CD4-positive, alpha-beta T cell treated with Interleukin-6 for 4 hours (primary cell): Measurements from ENCODE around the gene ADCK1.
"Not testable (repeated sequence)": the region's sequence is repeated elsewhere in the genome, so short reads cannot be mapped to it uniquely, and the experiment has no call there.

Experiments
- DNase-seq: peaks from one replicate; pipeline ENCODE4 v3.0.0-alpha.2; 2020; ENCODE audit warnings: mixed read lengths

ADCK1 gene

DNA sequence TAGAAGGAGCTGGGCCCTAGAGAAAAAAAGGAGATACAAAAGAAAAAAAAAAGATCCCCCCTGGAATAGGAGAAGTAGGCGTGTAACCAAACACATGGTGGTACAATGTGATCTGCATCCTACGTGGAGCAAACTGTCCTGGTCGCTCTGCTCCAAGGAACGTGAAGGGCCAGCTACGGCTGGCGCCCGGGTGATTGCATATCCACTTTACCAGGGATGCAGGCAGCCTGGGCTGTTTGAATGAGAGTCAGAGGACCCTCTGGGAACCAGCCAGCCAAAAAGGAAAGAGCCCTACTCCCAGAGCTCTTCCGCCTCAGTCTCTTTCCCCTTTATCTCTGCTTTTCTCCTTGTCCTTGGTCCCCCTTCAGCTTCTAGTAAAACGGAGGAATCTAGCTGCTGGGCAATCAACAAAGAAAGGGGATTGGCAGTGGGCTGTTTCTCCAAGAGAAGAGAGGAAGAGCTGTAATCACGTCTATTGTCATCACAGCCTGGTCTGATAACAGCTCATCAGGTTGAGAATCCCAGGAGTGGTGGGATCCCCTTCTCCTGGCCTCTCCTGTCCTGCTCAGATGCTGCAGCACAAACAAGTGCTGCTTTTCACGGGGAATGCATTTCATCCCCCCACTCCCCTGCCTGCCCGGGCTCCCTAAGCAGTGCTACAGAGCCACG is 156.0 kb downstream of the ADCK1 start:
- DNase-seq: no peak

GRCh38 chr14:77959686-77960085 is 159.8 kb downstream of the ADCK1 start:
- DNase-seq: not testable (repeated sequence)

- no peak for DNase-seq
These were observed 162.1 kb downstream of the ADCK1 start for GRCh38 chr14:77961847-77962580.

DNA sequence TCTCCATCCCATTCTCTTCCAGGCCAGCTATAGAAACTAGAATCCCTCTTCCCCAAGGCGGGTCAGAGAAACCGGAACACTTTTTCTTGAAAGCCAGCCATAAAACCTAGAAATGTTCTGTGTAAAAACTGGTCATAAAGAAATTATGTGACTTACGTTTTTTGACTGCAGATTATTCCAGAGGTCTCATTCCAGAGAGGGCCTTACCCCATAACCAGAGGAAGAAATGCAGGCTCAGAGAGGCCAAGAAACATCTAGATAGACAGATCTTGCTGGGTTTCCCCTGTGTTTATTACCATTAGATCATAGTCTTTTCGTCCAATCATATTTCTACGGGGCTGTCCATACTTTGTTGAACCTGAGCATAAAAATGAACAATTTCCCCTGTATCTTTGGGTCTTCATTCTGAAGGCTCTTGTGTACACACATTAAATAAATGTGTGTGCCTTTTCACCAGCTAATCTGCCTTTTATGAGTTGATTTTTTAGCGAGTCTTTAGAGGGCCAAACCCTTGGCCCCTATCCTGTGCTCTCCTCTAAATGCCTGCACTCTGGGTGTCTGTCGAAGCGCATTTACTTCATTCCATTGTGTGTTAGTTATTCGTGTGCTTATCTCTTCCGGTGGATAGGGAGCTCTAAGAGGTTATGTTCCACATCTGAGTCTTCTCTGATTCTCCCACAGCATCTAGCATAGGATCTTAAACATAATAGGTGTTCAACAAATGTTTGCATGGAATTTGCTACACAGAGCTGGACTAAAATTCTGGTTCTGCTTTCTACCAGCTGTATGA is 163.0 kb downstream of the ADCK1 start:
- DNase-seq: no peak

GRCh38 chr14:77964586-77964985 is 164.7 kb downstream of the ADCK1 start:
- no peak for DNase-seq

- no peak for DNase-seq
These were observed 165.1 kb downstream of the ADCK1 start for GRCh38 chr14:77965050-77965449.

DNA sequence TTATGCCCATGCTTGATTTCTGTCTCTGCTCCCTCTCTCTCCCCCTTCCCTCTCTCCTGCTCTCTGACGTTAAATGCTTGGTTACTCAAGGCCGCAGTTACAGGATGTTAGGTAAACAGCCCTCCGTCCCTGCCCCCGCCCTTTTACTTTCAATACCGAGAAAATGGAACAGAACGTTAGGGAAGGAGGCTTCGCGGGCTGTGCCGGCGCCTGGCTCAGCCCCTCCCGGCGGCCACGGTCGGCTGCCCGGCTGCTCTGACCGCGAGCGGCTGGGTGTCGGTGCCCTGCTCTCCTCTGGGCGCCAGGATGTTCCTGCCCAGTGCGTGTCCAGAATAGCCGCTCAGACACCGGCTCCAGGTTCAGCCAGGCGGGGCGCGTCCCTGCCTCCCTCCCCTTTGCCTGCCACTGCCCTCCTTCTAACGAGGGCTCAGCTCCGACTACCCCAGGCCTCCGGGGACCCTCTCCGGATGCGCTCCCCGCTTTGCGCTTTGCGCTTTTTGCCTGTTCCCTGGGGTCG is 166.1 kb downstream of the ADCK1 start:
- no peak for DNase-seq

GRCh38 chr14:77967110-77967509 is 167.2 kb downstream of the ADCK1 start:
- DNase-seq: no peak

DNA sequence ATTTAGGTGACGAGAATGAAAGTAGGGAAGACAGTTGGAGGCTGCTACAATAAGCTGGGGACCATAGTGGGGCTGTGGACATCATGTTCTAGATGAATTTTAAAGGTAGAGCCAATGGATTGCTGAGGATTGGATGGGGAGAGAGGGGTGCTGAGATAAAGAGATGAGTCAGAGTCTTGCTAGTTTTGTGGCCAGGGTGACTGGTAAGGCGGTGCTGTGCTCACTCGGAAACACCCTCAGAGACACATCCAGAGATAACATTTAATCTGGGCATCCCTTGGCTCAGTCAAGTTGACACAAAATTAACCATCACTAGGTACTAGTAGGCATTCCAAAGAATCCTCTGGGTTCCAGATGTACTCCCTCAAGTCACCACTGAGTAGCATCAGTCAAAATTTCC is 170.7 kb downstream of the ADCK1 start:
- no peak for DNase-seq

- no peak for DNase-seq
These were observed 173.3 kb downstream of the ADCK1 start for GRCh38 chr14:77973246-77973645.

GRCh38 chr14:77976591-77976990 is 176.7 kb downstream of the ADCK1 start:
- no peak for DNase-seq

DNA sequence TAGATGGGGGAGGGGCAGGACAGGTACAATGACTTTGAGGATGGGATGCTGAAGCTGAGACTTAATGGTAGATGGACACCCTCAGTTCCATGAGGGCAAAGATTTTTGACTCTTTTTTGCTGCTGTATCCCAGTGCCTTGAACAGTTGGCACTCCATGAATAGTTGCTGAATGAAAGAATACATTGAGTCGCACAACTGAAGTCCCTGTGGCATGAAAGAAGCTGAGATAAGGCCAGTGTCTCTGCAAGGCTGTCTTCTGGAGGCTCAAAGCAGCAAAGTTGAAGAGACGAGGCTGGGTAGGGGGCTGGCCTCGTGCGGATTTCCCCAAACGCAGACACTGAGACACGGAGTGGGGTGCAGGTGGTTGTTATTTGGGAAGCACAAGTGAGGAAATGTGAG is 179.3 kb downstream of the ADCK1 start:
- DNase-seq: no peak

DNA sequence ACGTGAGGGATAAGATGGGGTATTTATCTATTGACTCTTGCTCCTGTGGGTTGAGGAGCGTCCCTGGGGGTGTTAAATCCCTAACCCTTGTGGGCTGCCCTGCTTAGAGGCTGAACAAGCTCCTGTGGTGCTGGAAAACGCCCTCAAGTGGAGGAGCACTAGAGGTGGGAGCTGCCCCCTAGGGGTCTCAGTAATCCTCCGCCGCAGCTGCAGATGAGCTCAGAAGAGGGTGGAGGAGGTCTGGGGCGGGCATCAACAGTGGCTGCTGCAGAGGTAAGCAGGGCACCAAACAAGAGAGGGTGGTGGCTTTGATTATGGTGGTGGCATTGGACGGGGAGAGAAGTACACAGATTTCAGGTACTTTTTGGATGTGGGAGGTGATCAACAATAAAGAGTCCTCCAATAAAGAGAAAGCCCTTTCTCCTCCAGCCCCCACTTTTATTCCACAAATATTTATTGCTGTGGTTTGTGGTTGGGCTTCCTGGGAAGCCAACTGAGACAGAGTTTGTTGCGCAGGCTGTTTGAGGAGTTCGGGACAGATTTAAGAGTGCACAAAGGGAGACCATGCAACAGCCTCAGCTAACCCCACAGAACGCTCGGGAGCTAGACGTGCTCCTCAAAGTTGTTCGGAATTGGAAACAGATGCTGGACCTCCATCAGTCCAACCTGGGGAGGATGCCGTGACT is 179.9 kb downstream of the ADCK1 start:
- no peak for DNase-seq

DNA sequence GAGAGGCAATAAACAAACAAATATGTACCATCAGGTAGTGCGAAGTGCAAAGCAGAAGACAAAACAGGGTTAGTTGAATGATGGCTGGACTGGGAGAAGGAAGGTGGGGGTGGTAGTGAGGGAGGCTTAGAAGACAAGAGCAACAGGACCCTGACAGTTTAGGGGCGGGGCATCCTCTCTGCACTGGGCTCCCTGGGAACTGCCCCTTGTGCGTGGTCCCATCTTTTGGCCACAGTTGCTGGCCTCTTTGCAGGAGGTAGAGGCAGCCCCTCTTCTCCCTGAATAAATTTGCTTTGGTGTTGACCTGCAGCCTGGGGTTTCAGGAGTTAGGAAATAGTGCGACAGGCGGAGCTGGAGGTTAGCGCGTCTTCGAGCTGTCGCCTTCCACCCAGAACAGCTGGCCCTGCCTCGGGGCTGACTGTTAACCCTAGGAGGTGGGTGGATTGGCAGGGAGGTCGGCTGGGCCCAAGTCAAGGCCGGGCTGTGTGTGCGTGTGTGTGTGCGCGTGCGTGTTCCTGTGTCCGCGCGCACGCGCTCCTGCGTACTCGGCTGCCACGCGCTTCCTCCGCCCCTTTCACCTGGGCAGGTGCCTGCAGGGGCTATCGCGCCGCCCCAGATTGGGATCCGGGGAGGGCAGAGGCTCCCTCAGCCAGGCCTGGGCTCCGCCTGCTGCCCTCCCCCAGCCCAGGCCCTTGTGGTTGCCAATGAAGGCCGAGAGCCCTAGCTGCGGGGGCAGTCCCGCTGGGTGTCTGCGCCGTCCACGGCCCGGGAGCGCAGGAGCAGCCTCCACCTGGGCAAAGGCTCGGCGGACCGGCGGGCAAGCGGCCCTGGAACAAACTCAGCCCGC is 180.8 kb downstream of the ADCK1 start:
- no peak for DNase-seq
